Endothelial cell of umbilical vein (primary cell): ENCODE data around the gene ABCG4. TPM values are rescaled to one million over a fixed set of nuclear protein-coding genes. Genes with fewer than 3 reads are reported as not detected.

Experiments
- BruUV-seq: library from RNA; stranded (reverse); fragments of 400-500 nt; replicated peaks from 2 replicates; lab custom pipeline; 2021; lab: Mats Ljungman, UMichigan
- CTCF ChIA-PET: fragments of 300-600, 350-600 bp; sonication (Branson Sonifier 250); formaldehyde crosslinking; loops from one replicate; lab custom pipeline; 2021; ENCODE audit warnings: antibody characterized with exemption, inconsistent platforms; lab: Charles Lee
- POLR2A ChIA-PET: fragments of 300-600, 350-600 bp; sonication (Branson Sonifier 250); formaldehyde crosslinking; loops from one replicate; lab custom pipeline; 2021; ENCODE audit warnings: antibody characterized with exemption, inconsistent platforms; lab: Charles Lee
- DNase-seq: peaks from one replicate; pipeline ENCODE4 v3.0.0-alpha.2; 2011; ENCODE audit warnings: low read depth, low spot score
- FAIRE-seq: peaks from 2 replicates; lab custom pipeline; 2011; peaks lifted over from hg19 to GRCh38; lab: Jason Lieb, UNC
- H2AFZ ChIP-seq: 2 replicates; pipeline ENCODE4 v1.6.0; 2012; ENCODE audit warnings: low read depth, low read length, control low read depth, inconsistent platforms
- H3K27ac ChIP-seq: 2 replicates; pipeline ENCODE4 v1.5.1; 2011; ENCODE audit warnings: low read depth, mild to moderate bottlenecking, control low read depth, low read length, moderate library complexity; ENCODE audit not compliant: insufficient read depth
- H3K27me3 ChIP-seq, 2 experiments: 2 replicates each; pipeline versions ENCODE4 v1.6.0 to v1.6.1; 2011; ENCODE audit warnings: low read length in 2 of 2, mixed read lengths in 1 of 2; ENCODE audit not compliant: control insufficient read depth in 2 of 2, insufficient read depth in 2 of 2
- H3K36me3 ChIP-seq, 2 experiments: 2 replicates in 1 of 2; 3 replicates in 1 of 2; pipeline ENCODE4 v1.5.1; 2011; ENCODE audit warnings: low read length in 2 of 2, mild to moderate bottlenecking in 1 of 2, moderate library complexity in 1 of 2; ENCODE audit not compliant: control insufficient read depth in 2 of 2, insufficient read depth in 2 of 2; ENCODE audit errors: extremely low read depth in 1 of 2
- H3K4me1 ChIP-seq: 3 replicates; pipeline ENCODE4 v1.5.1; 2011; ENCODE audit warnings: mild to moderate bottlenecking, low read length; ENCODE audit not compliant: control insufficient read depth, insufficient read depth; ENCODE audit errors: extremely low read depth
- H3K4me2 ChIP-seq: 2 replicates; pipeline ENCODE4 v1.6.1; 2011; ENCODE audit warnings: low read length, control low read depth, mixed read lengths; ENCODE audit not compliant: insufficient read depth
- H3K4me3 ChIP-seq, 3 experiments: fragments of 200-600 bp in 1 of 3; sonication (generic), shearing (Covaris generic) in 1 of 3; replicated peaks in 1 of 3; 2 replicates each; pipeline ENCODE4 v1.5.1; 2011 to 2016; ENCODE audit warnings: control low read depth in 3 of 3, low read length in 3 of 3, mild to moderate bottlenecking in 2 of 3, inconsistent platforms in 1 of 3, low read depth in 1 of 3, moderate library complexity in 1 of 3; ENCODE audit not compliant: insufficient read depth in 1 of 3
- H3K79me2 ChIP-seq: 2 replicates; pipeline ENCODE4 v1.6.0; 2012; ENCODE audit warnings: low read length, inconsistent platforms; ENCODE audit not compliant: control insufficient read depth, insufficient read depth
- H3K9ac ChIP-seq: replicated peaks from 2 replicates; pipeline ENCODE3; 2011; ENCODE audit warnings: low read length, control low read depth; ENCODE audit not compliant: insufficient read depth; ENCODE audit errors: extremely low read depth
- H3K9me1 ChIP-seq: replicated peaks from 3 replicates; pipeline ENCODE4 v1.6.0; 2011; ENCODE audit warnings: mild to moderate bottlenecking, low read length; ENCODE audit not compliant: control insufficient read depth, insufficient read depth; ENCODE audit errors: extremely low read depth
- H3K9me3 ChIP-seq: replicated peaks from 2 replicates; pipeline ENCODE4 v1.5.1; 2012; ENCODE audit warnings: low read length, inconsistent platforms; ENCODE audit not compliant: control insufficient read depth, insufficient read depth
- H4K20me1 ChIP-seq: replicated peaks from 2 replicates; pipeline ENCODE3; 2011; ENCODE audit warnings: mild to moderate bottlenecking, low read length; ENCODE audit not compliant: control insufficient read depth, insufficient read depth; ENCODE audit errors: extremely low read depth
- CTCF ChIP-seq, 2 donors: IDR thresholded peaks; 1 replicate in 1 of 2; 2 replicates in 1 of 2; pipeline ENCODE4 v1.5.1; 2011; ENCODE audit warnings: low read length in 2 of 2, mild to moderate bottlenecking in 2 of 2, moderate library complexity in 2 of 2, control low read depth in 1 of 2, inconsistent platforms in 1 of 2, low read depth in 1 of 2; ENCODE audit not compliant: insufficient read depth in 1 of 2; ENCODE audit errors: extremely low read depth in 1 of 2
- EZH2 ChIP-seq: IDR thresholded peaks from 2 replicates; pipeline ENCODE4 v1.6.1; 2012; ENCODE audit warnings: borderline replicate concordance, low read depth, mild to moderate bottlenecking, moderate library complexity, low read length, inconsistent platforms; ENCODE audit not compliant: severe bottlenecking
- FOS ChIP-seq: IDR thresholded peaks from 2 replicates; pipeline ENCODE4 v1.6.1; 2011; ENCODE audit warnings: mild to moderate bottlenecking, low read length, moderate library complexity, borderline replicate concordance; ENCODE audit not compliant: insufficient read depth
- GATA2 ChIP-seq: IDR thresholded peaks from 2 replicates; pipeline ENCODE4 v1.7.0; 2011; ENCODE audit warnings: low read depth, mild to moderate bottlenecking, moderate library complexity, mixed read lengths, low read length; ENCODE audit not compliant: insufficient read length, insufficient read depth
- JUN ChIP-seq: IDR thresholded peaks from 2 replicates; pipeline ENCODE4 v1.6.1; 2011; ENCODE audit warnings: borderline replicate concordance, low read depth; ENCODE audit not compliant: insufficient read length, insufficient read depth
- MAX ChIP-seq: IDR thresholded peaks from 2 replicates; pipeline ENCODE4 v1.6.1; 2011; ENCODE audit not compliant: insufficient read depth, insufficient read length
- MYC ChIP-seq: IDR thresholded peaks from one replicate; pipeline ENCODE4 v1.6.1; 2011; ENCODE audit warnings: mild to moderate bottlenecking, low read depth, low read length
- POLR2A ChIP-seq: IDR thresholded peaks from 2 replicates; pipeline ENCODE4 v1.6.1; 2012; ENCODE audit warnings: low read depth, mild to moderate bottlenecking, control low read depth, low read length
- POLR2AphosphoS5 ChIP-seq: IDR thresholded peaks from 2 replicates; pipeline ENCODE4 v1.6.1; 2012; ENCODE audit warnings: low read depth, mild to moderate bottlenecking, control low read depth, low read length, moderate library complexity; ENCODE audit not compliant: insufficient read depth
- dilution Hi-C: fragments of 300-500 bp; cut with MboI; formaldehyde crosslinking; loops from one replicate; pipeline ENCODE4 v1.15.0; 2019; ENCODE audit warnings: low sequenced_read_pairs; ENCODE audit not compliant: extremely low pct_ligation_motif_present
- intact Hi-C: fragments of 100-400 bp; cut with micrococcal nuclease; formaldehyde crosslinking; loops from one replicate; pipeline ENCODE4 v1.10.0; 2022
- polyA plus RNA-seq, 4 experiments: library from polyadenylated mRNA; depleted of rRNA in 3 of 4; stranded (reverse) in 3 of 4; unstranded in 1 of 4; fragments of >200 nt; gene quantifications; 2 replicates each; pipeline versions ENCODE4 v1.2.1 to v1.2.3, GENCODE V29; 2011 to 2012; ENCODE audit warnings: missing spikeins in 1 of 4
- total RNA-seq: library from RNA; stranded (reverse); gene quantifications from 2 replicates; pipeline ENCODE4 v1.2.3, GENCODE V29; 2021

The ABCG4 gene
- total and polyA plus RNA-seq, 2 donors (not counting 3 experiments of a cell fraction or from before 2014, with no cell fraction given) = 1.0 to 1.7 TPM

- DNase-seq (no peak), FAIRE-seq (no peak)
- Histone ChIP-seq H4K20me1 (no peaks in the 10 kb centered on the region), H3K79me2 (no peaks in the 10 kb centered on the region), H3K4me2 (no peak overlapping the region), H3K4me3 (no peak overlapping the region), H3K9me3 (no peaks in the 10 kb centered on the region), H3K9me1 (no peaks in the 10 kb centered on the region), H2AFZ (no peak overlapping the region), H3K27me3 (no peaks in the 10 kb centered on the region), H3K4me1 (peaks cover 23% of the 10 kb centered on the region), H3K9ac (no peak overlapping the region), H3K36me3 (no peaks in the 10 kb centered on the region), H3K27ac (no peak overlapping the region)
- CTCF ChIA-PET = interaction anchor here (1.0 to 1.2 kb wide), 2 partner anchors 28 to 111 kb away, joined by 3 to 4 read pairs; no protein-coding TSS in a partner anchor
- POLR2A ChIA-PET = no interaction called here
- dilution Hi-C loops (no loop called here), intact Hi-C loops (no loop called here)
- TF ChIP-seq GATA2 = no peak
- no peak for TF ChIP-seq EZH2
- TF ChIP-seq MYC = no peak
- no peak for TF ChIP-seq POLR2AphosphoS5
- no peak for TF ChIP-seq CTCF (IDR thresholded peaks at IDR 0.05; ENCODE audit: extremely low read depth in 1 of 2, insufficient read depth in 1 of 2, low read depth in 1 of 2, low read length in 2 of 2)
- TF ChIP-seq JUN = no peak
- no peak for TF ChIP-seq FOS
- TF ChIP-seq POLR2A = no peak
- TF ChIP-seq MAX = no peak
- no TSS peak for BruUV-seq
Observed at GRCh38 chr11:119173453-119173852, 24.6 kb downstream of the ABCG4 start.
